ENCODE data around the gene LRP8.
A peak's percentile ranks its signal among the peaks of the same experiment; 100 is the strongest.
"Not testable (repeated sequence)": the region's sequence is repeated elsewhere in the genome, so short reads cannot be mapped to it uniquely, and the experiment has no call there.

The LRP8 gene

GRCh38 chr1:53303243-53303642 is 24.6 kb downstream of the LRP8 start:
- no peak for DNase-seq

GRCh38 chr1:53299233-53299632 is 28.6 kb downstream of the LRP8 start:
- DNase-seq: no peak

DNA sequence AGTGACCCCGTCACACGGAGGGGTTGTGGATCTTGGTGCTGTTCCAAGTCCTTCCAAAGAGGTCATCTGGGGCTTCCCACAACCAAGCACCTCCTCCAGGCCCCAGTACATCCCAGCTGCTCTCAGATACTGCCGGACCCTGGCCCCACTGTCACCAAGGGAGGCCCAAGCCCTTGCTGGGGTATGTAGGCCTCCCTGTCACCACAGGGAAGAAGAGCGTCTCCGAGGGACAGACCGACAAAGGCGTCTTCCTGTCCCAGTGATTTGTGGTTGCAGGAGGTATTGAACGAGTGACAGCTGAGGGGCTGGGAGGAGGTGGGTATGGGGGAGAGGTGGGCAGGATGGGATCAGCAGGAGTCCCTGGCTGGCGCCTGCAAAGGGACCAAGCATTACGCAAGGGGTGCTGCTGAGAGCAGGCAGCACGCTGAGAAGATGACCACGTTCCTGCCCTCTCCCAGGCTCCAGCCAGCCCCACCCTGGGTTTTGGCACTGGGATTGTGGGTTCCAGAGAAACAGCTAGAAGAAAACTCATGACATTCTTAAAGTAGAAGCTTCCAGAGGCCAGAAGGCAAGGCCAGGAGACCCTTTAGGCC is 29.7 kb downstream of the LRP8 start:
- no peak for DNase-seq

GRCh38 chr1:53297195-53297594 is 30.7 kb downstream of the LRP8 start:
- no peak for DNase-seq

GRCh38 chr1:53296117-53296749 is 31.6 kb downstream of the LRP8 start:
- DNase-seq: no peak

GRCh38 chr1:53295726-53296116 is 32.1 kb downstream of the LRP8 start:
- DNase-seq: no peak

DNA sequence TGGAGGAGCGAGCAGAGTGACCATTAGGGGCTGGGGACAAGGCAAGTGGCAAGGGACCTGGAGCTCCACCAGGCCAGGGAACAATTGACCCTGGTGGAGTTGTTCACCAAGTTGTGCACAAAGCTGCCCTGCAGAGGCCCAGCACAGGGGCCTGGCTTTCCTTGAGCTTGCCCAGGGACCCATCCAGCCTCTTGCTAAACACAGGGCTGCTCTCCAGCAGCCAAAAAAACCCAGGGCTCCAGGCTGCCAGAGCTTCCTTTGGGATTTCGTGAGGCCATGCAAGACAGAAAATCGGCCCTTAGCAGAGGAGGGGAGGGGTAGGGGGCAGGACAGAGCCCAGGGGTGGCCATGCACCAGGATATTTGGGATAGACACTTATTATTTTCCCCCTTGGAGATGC is 32.6 kb downstream of the LRP8 start:
- DNase-seq: no peak

DNA sequence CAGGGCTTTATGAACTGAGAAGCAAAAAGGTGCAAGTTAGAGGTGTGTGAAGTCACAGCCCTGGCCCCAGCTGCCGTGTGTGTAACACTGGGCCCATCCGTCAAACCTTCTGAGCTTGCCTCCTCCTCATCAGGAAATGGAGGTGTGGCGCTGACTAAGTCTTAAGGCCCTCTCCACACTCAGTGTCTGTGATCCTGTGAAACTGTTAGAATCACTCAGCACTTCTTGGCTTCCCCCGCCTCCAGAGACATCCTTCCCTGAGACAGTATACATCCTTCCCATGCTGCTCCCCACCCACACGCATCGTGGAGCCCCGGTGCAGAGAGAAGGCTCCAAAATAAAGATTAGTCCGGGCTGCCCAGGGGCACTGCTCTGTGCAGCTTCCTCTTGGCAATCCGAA is 33.3 kb downstream of the LRP8 start:
- DNase-seq: peak; percentile 86

GRCh38 chr1:53294061-53294460 is 33.8 kb downstream of the LRP8 start:
- no peak for DNase-seq

DNA sequence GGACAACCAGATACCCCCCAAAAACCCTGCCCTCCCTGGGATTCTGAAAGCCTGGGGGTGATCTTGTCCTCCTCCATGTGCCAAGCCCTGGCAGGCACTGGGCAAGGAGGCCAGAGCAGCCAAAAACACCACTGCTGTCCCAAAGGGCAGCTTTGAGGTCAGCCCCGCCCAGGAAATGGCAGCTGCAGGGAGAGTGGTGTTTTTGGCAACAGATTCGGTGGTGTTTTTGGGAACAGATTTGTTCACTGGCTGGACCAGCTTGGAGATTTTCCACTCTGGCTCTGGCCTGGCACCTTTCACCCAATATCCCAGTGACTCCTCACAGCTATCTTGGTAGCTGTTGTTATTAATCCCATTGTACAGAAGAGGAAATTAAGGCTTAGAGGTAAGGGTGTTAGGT is 34.7 kb downstream of the LRP8 start:
- DNase-seq: no peak

DNA sequence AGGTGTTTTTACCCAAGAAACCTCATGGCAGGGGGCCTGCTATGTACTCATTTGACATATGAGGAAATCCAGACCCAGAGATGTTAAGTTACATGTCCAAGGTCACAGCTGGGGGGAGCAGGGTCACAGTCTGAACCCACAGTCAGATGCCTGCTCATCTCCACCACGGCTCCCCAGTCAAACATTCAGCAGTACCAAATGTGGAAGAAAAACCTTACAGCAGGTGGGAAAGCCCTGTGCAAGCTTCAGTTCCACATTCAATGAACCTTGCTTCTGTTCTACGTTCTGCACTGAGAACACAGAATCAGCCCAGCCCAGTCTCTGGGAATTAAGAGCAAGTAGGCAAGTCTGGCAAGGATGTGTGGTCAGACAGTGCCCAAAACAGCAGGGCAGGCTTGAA is 35.2 kb downstream of the LRP8 start:
- no peak for DNase-seq

GRCh38 chr1:53291574-53291973 is 36.3 kb downstream of the LRP8 start:
- DNase-seq: no peak

DNA sequence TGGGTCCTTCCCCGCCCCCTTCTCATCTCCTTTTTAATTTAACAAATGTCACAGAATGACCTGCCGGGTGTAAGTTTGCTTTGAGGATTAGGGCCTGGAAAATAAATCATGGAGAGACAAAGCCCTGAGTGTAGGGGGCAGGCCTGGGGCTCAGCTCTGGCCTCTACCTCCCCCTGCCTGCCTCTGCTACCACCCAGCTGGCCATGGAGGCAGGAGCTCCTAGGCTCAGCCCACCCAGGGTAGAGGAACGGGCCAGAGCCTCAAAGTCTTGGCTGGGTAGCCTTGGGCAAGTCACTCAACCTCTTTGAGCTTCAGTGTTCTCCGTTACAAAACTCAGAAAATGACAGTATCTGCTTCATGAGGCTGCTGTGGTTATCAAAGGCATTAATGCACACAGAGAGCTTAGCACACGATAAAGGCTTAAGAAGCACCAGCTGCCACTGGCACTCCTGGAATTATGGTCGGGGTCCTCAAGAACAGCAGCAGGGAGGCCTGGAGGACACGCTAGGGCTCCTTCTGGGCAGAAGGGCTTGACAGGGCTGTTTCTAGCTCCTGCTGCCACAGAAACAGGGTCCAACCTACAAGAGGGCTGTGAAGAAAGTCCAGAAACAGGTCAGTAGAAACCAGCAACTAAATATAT is 39.0 kb downstream of the LRP8 start:
- no peak for DNase-seq

GRCh38 chr1:53288002-53288789 is 39.7 kb downstream of the LRP8 start:
- DNase-seq: no peak

DNA sequence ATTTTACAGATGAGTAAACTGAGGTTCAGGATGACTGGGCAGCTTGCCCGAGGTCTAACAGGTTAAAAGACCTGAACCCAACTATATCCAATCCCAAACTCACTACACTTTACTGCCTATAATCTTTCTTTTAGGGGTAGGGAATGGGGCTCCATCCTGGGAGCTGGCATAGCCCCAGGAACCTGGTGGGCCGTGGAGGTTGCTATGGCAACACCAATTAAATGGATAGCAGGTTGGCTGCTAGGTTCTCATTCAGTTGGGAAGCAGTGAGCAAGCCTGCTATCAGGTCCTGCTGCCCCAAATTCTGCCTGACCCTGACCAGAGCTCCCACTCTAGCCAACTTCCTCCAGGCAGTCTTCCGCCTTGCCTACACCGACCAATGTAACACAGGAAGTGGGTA is 40.9 kb downstream of the LRP8 start:
- DNase-seq: no peak

DNA sequence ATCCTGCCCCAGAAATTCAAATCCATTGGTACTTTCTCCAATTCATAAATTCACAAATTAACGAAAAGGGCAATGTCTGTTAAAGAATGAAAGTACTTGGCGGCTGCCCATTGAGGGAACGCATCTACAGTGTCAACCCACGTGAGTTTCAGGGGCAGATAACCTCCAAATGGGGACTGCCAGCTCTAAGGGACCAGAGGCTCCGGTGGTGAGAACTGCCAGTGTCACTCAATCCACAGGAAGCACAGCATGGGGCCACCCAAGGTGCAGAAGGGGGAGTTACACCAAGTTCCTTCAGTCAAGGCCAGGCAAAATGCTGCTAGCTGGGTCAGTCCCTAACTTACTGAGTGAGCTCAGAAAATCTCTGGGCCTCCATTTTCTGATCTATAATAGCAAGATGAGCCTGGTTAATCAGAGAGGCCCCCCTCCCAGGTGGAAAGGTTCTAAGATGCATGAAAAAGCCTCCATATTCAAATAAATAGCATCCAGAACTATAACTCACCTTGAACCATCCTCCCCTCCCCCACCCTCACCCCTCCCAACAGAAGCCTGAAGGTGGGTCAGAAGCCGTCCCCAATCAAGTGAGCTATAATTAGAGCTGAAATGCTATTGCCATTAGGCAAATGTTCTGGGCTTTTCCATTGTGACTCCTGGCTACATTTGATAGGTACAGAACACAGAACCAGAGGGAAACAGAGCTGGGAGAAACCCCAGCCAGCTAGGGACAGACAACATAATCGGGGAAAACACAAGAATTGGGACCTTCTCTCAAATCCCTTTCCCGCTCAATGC is 41.7 kb downstream of the LRP8 start:
- no peak for DNase-seq

GRCh38 chr1:53285546-53285945 is 42.3 kb downstream of the LRP8 start:
- no peak for DNase-seq

- DNase-seq: no peak
Observed at GRCh38 chr1:53284224-53285020, 43.4 kb downstream of the LRP8 start.

GRCh38 chr1:53283156-53283555 is 44.7 kb downstream of the LRP8 start:
- DNase-seq: not testable (repeated sequence)

GRCh38 chr1:53281133-53281532 is 46.7 kb downstream of the LRP8 start:
- no peak for DNase-seq

GRCh38 chr1:53280496-53280895 is 47.4 kb downstream of the LRP8 start:
- no peak for DNase-seq
